Right ventricle myocardium superior (tissue), 1 donor: ENCODE results near the gene MUC16. TPM values are rescaled to one million over a fixed set of nuclear protein-coding genes. Genes with fewer than 3 reads are reported as not detected.
"Not testable (repeated sequence)": the region's sequence is repeated elsewhere in the genome, so short reads cannot be mapped to it uniquely, and the experiment has no call there.

Experiments used
- ATAC-seq: fragments of 200-7000 bp; cut with Tn5 transposase; one replicate; pipeline ENCODE4 v1.9.1; 2020; ENCODE audit warnings: mild to moderate bottlenecking; ENCODE audit not compliant: poor library complexity
- DNase-seq: peaks from one replicate; pipeline ENCODE4 v3.0.0-alpha.2; 2020
- intact Hi-C: fragments of 100-400 bp; cut with DNase I; formaldehyde crosslinking; loops from one replicate; pipeline ENCODE4 v1.11.2; 2022
- long read RNA-seq: library from polyadenylated mRNA; unstranded; transcript quantifications from one replicate; pipeline ENCODE4 v2.0.0, GENCODE V29; 2021
- total RNA-seq: library from RNA; stranded (reverse); fragmentation: NEBNext Ultra II Directional; extraction: Animal tissue kit (Norgen Biotek cat#: 25700); gene quantifications from one replicate; pipeline ENCODE4 v1.2.1, GENCODE V29; 2021
- donor health status: DM: no; HTN: yes; CAD: no; lungs with severe emphysema.

Gene MUC16
- not detected for total RNA-seq
- long read RNA-seq = 0 reads

DNA sequence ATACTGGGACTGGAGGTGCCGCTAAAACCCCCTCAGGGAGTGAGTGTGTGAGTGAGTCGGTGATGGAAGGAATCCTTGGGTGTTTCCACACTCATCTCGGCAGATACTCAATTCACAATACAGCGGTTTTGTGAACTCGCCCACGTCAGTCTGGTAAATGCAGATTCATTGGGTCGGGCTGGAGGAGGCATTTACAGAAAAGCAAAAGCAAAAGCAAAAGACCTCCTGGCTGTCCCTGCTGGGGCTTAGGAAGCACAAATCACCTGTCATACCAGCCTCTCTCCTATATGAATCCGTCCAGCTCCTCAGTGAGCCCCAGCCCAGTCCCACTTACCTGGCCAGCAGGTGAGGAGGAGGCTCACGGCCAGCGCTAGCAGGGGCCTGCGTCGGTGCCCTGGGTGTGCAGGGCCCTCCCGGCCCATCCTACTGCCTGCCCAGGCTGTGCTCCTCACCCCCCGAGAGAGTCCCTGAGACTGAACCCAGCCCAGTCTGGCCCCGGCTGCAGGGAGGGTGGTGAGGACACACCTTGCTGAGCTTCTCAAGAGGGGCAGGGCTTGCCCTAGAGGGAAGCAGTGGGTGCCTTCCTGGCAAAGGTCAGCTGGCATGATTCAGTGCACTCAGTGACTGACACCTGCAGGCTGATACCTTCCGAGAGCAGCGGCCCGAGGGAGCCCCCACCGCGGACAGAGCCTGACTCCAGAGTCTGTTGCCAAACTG lies at the start of gene MUC16:
Gene MUC16, minus strand, starts transcription at position 475 of the 717 bp plus-strand sequence.
- ATAC-seq (no peak), DNase-seq (no peak)
- intact Hi-C loops = no loop called here

DNA sequence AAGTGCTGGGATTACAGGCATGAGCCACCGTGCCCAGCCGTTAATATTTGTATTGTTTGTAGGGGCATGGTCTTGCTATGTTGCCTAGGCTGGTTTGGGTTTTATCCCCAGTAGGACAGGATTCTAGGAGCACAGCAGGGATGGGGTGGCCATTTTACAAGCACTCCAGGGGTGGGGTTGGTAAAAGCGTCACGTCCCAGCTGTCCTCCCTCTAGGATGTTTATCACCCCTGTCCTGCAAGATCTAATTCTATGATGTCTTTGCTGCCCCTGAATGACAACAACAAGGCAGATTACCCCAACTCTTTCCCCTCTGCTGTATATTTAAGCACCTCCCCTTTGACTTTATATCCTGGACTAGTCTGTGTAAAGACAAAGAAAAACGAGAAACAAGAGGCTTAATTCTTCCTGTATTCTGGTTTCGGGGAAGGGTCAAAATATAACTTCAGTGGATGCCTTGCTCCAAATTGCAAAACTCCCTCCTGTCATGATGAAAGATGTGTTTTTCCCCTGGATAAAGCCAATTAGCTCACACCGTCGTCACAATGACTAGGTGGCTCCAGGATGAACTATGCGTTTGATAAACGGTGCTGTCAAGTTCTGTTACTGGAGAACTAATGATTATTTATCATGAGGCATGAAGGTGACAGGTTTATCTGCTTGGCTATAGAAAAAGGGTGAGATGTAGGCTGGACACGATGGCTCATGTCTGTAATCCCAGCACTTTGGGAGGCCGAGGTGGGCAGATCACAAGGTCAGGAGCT lies 48.9 kb upstream of the MUC16 start:
- intact Hi-C loops = no loop called here
- DNase-seq (no peak), ATAC-seq (no peak)

GRCh38 chr19:9057505-9058258 lies 47.5 kb upstream of the MUC16 start:
- no peak for ATAC-seq
- DNase-seq = no peak
- intact Hi-C loops = no loop called here

GRCh38 chr19:9056131-9056530 lies 45.9 kb upstream of the MUC16 start:
- DNase-seq, intact Hi-C loops, ATAC-seq: not testable (repeated sequence)

- no peak for ATAC-seq
- intact Hi-C loops = no loop called here
- no peak for DNase-seq
Measured at GRCh38 chr19:9054765-9055164, 44.6 kb upstream of the MUC16 start.

DNA sequence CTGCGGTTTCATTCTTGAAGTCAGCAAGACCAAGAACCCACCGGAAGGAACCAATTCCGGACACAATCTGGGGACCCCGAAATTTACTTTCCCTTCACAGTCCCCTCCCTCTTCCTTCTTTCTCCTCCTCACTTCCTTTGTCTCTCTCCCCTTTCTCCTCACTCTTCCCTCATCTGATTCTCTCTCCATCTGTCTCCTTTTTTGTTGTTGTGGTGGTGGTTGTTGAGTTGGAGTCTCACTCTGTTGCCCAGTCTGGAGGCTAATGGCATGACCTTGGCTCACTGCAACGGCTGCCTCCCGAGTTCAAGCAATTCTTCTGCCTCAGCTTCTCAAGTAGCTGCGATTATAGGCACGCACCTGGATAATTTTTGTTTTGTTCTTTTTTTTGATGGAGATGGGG lies 44.0 kb upstream of the MUC16 start:
- DNase-seq (no peak), ATAC-seq (no peak)
- intact Hi-C loops = no loop called here

GRCh38 chr19:9053674-9054073 lies 43.5 kb upstream of the MUC16 start:
- ATAC-seq, DNase-seq, intact Hi-C loops: not testable (repeated sequence)

- ATAC-seq = no peak
- no peak for DNase-seq
- intact Hi-C loops = no loop called here
Measured at GRCh38 chr19:9052894-9053293, 42.7 kb upstream of the MUC16 start.

DNA sequence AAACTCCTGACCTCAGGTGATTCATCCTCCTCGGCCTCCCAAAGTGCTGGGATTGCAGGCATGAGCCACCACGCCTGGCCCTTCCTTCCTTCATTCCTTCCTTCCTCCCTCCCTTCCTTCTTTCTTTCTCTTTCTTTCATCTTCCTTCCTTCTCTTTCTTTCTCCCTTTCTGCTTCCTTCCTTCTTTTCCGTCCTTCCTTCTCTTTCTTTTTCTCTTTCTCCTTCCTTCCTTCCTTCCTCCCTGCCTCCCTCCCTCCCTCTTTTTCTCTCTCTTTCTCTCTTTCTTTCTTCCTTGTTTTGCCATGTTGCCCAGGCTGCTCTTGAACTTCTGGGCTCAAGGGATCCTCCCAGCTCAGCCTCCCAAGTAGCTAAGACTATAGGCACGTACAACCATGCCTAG lies 36.5 kb upstream of the MUC16 start:
- ATAC-seq = no peak
- DNase-seq = no peak
- intact Hi-C loops = no loop called here

- DNase-seq (no peak), ATAC-seq (no peak)
- intact Hi-C loops = no loop called here
Measured at GRCh38 chr19:9044449-9044848, 34.2 kb upstream of the MUC16 start.

GRCh38 chr19:9043524-9043923 lies 33.3 kb upstream of the MUC16 start:
- intact Hi-C loops = no loop called here
- ATAC-seq (no peak), DNase-seq (no peak)

GRCh38 chr19:9041023-9041422 lies 30.8 kb upstream of the MUC16 start:
- intact Hi-C loops = no loop called here
- no peak for ATAC-seq

DNA sequence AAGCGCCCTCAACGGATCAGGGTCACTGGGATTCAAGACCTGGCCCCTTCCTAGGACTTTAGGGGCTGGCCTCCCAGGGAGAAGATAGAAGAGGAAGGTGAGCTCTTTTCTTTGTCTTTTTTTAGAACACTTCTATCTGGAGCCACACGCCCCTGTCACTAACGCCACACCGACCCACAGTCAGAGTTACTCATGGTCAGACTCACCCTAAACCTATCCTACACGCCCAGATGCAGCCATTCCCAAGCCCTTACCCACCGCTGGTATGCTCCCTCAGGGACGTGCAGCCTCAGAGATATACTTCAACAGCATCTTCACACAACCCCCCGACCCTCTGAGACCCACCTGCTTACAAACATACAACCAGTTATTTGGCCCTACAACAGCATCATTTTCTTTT lies 29.9 kb upstream of the MUC16 start:
- no peak for ATAC-seq

More at GRCh38 chr19:9041023-9041422, 30.8 kb upstream of the MUC16 start:
- DNase-seq = no peak

GRCh38 chr19:9039728-9040127 lies 29.5 kb upstream of the MUC16 start:
- intact Hi-C loops = no loop called here
- DNase-seq = no peak
- ATAC-seq = no peak

More for the DNA sequence above, 29.9 kb upstream of the MUC16 start:
- intact Hi-C loops = no loop called here
- DNase-seq = no peak

GRCh38 chr19:9037400-9038062 lies 27.3 kb upstream of the MUC16 start:
- DNase-seq (no peak), ATAC-seq (no peak)
- intact Hi-C loops = no loop called here

GRCh38 chr19:9032136-9032631 lies 22.0 kb upstream of the MUC16 start:
- intact Hi-C loops = no loop called here
- ATAC-seq = no peak
- DNase-seq = no peak

DNA sequence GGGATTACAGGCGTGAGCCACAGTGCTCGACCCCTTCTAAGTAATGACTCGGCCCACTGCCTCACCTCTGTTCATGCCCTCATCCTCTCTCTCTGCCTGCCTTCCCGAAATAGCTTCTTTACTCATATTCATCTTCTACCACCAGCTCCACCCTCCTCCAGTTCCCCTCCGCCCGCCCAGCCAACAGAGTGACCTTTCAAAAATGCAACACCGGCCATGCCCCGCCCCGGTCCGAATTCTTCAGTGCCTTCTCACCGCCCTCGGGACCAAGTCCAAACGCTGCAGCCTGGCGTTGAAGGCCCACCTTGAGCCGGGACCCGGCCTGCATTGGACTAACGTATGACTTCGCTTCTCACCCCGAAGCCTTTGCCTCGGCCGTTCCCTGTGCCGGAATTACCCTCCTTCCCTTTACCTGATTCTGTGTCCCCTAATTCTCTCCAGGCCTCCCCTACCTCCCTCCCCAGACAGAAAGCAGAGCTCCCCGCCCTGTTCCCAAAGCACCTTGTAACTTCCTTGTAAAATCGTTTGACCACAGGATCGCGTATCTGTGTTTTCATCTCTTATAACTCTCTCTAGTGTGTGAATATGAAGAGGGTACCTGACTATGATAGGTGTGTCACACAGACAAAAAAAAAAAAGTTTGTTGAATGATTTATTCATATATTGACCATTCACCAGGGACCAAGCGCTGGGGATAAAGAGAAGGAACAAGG lies 8.1 kb upstream of the MUC16 start:
- ATAC-seq = no peak
- no peak for DNase-seq

GRCh38 chr19:9014803-9015202 lies 4.6 kb upstream of the MUC16 start:
- ATAC-seq (no peak), DNase-seq (no peak)
- intact Hi-C loops = no loop called here

More for the DNA sequence above, 8.1 kb upstream of the MUC16 start:
- intact Hi-C loops = no loop called here
